Mammary epithelial cell (primary cell): ENCODE results near the gene GM2A.

ENCODE experiments used
- CTCF ChIP-seq, 2 donors: IDR thresholded peaks in 1 of 2; conservative IDR thresholded peaks in 1 of 2; 2 replicates each; pipeline ENCODE4 v1.5.1; 2011 to 2012; ENCODE audit warnings: inconsistent platforms in 2 of 2, low read length in 2 of 2, mild to moderate bottlenecking in 2 of 2, control low read depth in 1 of 2, low read depth in 1 of 2; ENCODE audit not compliant: insufficient read depth in 1 of 2; ENCODE audit errors: extremely low read depth in 1 of 2
- EZH2 ChIP-seq: IDR thresholded peaks from 2 replicates; pipeline ENCODE4 v1.6.1; 2012; ENCODE audit warnings: low read length, inconsistent platforms, borderline replicate concordance

- TF ChIP-seq CTCF (conservative IDR thresholded peaks at IDR 0.05 in 1 of 2, IDR thresholded peaks at IDR 0.05 in 1 of 2; ENCODE audit: extremely low read depth in 1 of 2, insufficient read depth in 1 of 2, low read depth in 1 of 2, low read length in 2 of 2) (no peak), EZH2 (no peak)
Observed at GRCh38 chr5:151204051-151204450, 48.9 kb upstream of the GM2A start.
